ENCODE data around the gene C14orf93. TPM values are rescaled to one million over a fixed set of nuclear protein-coding genes. Genes with fewer than 3 reads are reported as not detected.

Gene C14orf93
- total RNA-seq, 4 donors from 2014 or later = 11.0 to 34.4 (median 19.8) TPM

- DNase-seq = peak in 1 of 3 donors; percentile 73
- Histone ChIP-seq H3K4me3 (peak overlapping the region; percentile 48 to 75 (median 62)), H3K36me3 (no peaks in the 10 kb centered on the region), H3K4me1 (peaks cover 0 to 53% (median 21%) of the 10 kb centered on the region in 4 donors), H3K9me3 (peaks cover 0 to 5% (median 0%) of the 10 kb centered on the region in 4 donors), H3K27ac (peak overlapping the region; percentile 9 to 45 (median 29)), H3K27me3 (no peaks in the 10 kb centered on the region)
- no peak for TF ChIP-seq CTCF (IDR thresholded peaks at IDR 0.05)
- no peak for TF ChIP-seq POLR2A (IDR thresholded peaks at IDR 0.05)
Observed at GRCh38 chr14:22980672-22981089, 29.3 kb downstream of the C14orf93 start.

GRCh38 chr14:22979748-22980392, 30.1 kb downstream of the C14orf93 start:
- DNase-seq = no peak
- TF ChIP-seq POLR2A (IDR thresholded peaks at IDR 0.05) = no peak
- TF ChIP-seq CTCF (IDR thresholded peaks at IDR 0.05) = no peak
- peaks cover 0 to 53% (median 21%) of the 10 kb centered on the region in 4 donors for H3K4me1 ChIP-seq
- H3K36me3 ChIP-seq = no peaks in the 10 kb centered on the region
- no peaks in the 10 kb centered on the region for H3K27me3 ChIP-seq
- H3K27ac ChIP-seq = peak overlapping the region in 2 of 4 donors; percentile 27 to 31
- peak overlapping the region in 2 of 4 donors; percentile 48 to 66 for H3K4me3 ChIP-seq
- peaks cover 0 to 5% (median 0%) of the 10 kb centered on the region in 4 donors for H3K9me3 ChIP-seq

- Histone ChIP-seq H3K4me3 (no peak overlapping the region), H3K9me3 (peaks cover 0 to 5% (median 0%) of the 10 kb centered on the region in 4 donors), H3K27me3 (no peaks in the 10 kb centered on the region), H3K4me1 (peaks cover 0 to 53% (median 21%) of the 10 kb centered on the region in 4 donors), H3K27ac (peak overlapping the region in 1 of 4 donors; percentile 32), H3K36me3 (no peaks in the 10 kb centered on the region)
- DNase-seq = no peak
- TF ChIP-seq CTCF (IDR thresholded peaks at IDR 0.05) (no peak), POLR2A (IDR thresholded peaks at IDR 0.05) (no peak)
Observed at GRCh38 chr14:22978981-22979671, 30.8 kb downstream of the C14orf93 start.

DNA sequence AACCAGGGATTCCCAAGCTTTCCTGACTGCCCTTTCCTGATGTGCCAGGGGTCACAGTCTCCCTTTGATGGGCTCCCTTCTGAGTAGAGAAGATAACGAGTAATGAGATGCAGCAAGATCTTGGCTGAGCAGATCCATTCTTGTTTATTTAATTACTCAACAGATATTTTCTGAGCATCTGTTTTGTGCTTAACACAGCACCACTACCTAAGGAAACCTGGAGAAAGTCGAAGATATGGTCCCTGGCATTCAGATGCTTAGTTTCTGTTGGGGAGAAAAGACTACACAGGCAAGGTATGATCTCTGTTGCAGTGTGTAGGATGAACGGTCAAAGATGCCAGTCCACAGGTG, 31.5 kb downstream of the C14orf93 start:
- no peak overlapping the region for H3K4me3 ChIP-seq
- DNase-seq = no peak
- no peaks in the 10 kb centered on the region for H3K27me3 ChIP-seq
- H3K36me3 ChIP-seq = no peaks in the 10 kb centered on the region
- TF ChIP-seq CTCF (IDR thresholded peaks at IDR 0.05) (no peak), POLR2A (IDR thresholded peaks at IDR 0.05) (no peak)
- peaks cover 0 to 5% (median 0%) of the 10 kb centered on the region in 4 donors for H3K9me3 ChIP-seq
- H3K27ac ChIP-seq = peak overlapping the region in 1 of 4 donors; percentile 57
- H3K4me1 ChIP-seq = peaks cover 0 to 53% (median 21%) of the 10 kb centered on the region in 4 donors

DNA sequence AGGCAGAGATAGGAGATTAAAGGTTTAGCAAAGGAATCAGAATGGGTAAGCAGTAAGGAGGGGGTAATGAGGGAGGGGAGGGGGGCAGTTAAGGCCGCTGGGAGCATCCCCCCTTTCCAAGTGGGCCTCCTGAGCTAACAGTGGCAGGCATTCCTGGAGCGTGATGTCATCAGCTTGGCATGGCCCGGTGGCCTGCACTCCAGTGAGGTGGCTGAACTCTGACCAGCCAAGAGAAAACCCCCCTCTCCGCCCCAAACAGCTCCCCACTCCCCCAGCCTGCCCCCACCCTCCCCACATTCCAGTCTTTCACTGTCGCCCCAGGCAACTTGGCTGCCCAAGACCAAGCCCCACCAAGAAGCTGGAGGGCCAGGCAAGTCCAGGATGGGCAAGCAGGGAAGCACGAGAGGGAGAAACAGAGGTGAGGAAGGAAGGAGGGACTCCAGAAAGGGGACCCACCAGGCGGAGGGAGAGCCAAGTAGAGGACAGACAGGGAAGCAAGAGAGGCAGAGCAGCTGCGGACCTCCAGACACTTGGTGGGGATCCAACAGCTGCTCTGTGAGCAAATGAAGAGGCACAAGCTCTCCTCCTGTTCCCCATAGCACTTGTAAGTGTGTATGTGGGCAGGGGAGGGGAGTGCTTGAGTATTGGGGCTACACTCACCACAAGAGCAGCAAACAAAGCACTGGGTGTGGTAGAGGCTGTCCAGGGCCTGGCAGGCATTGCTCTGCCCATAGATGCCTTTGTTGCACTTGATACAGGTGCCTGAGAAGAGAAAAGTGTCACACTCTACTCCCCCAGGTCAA, 32.1 kb downstream of the C14orf93 start:
- peaks cover 0 to 5% (median 0%) of the 10 kb centered on the region in 4 donors for H3K9me3 ChIP-seq
- H3K4me3 ChIP-seq = no peak overlapping the region
- no peaks in the 10 kb centered on the region for H3K36me3 ChIP-seq
- H3K4me1 ChIP-seq = peaks cover 0 to 53% (median 21%) of the 10 kb centered on the region in 4 donors
- DNase-seq = peak in 2 of 3 donors; percentile 62 to 75
- H3K27me3 ChIP-seq = no peaks in the 10 kb centered on the region
- peak overlapping the region in 2 of 4 donors; percentile 37 to 57 for H3K27ac ChIP-seq
- no peak for TF ChIP-seq POLR2A (IDR thresholded peaks at IDR 0.05)
- TF ChIP-seq CTCF (IDR thresholded peaks at IDR 0.05) = no peak
